NCI-H2081 (cell line): ENCODE measurements around the gene DPF1.
"Not testable (repeated sequence)": the region's sequence is repeated elsewhere in the genome, so short reads cannot be mapped to it uniquely, and the experiment has no call there.

Source experiments
- DNase-seq, 2 experiments: peaks; one replicate each; lab custom pipeline; 2025; lab: John Stamatoyannopoulos, UW

The DPF1 gene

GRCh38 chr19:38250821-38251563 is 27.0 kb upstream of the DPF1 start:
- no peak for DNase-seq

- DNase-seq, result no peak
Measured at GRCh38 chr19:38250428-38250820, 26.4 kb upstream of the DPF1 start.

GRCh38 chr19:38248421-38248820 is 24.4 kb upstream of the DPF1 start:
- DNase-seq, result no peak

- no peak for DNase-seq
Measured at GRCh38 chr19:38247734-38248268, 23.8 kb upstream of the DPF1 start.

- no peak for DNase-seq
Measured at GRCh38 chr19:38247126-38247525, 23.1 kb upstream of the DPF1 start.

- DNase-seq, result no peak
Measured at GRCh38 chr19:38245826-38246498, 21.9 kb upstream of the DPF1 start.

- no peak for DNase-seq
Measured at GRCh38 chr19:38243279-38243673, 19.3 kb upstream of the DPF1 start.

GRCh38 chr19:38239816-38240215 is 15.8 kb upstream of the DPF1 start:
- no peak for DNase-seq

- DNase-seq, result no peak
Measured at GRCh38 chr19:38234615-38235014, 10.6 kb upstream of the DPF1 start.

- peak; percentile 56 to 58 for DNase-seq
Measured at GRCh38 chr19:38233740-38234251, 9.8 kb upstream of the DPF1 start.

GRCh38 chr19:38231918-38232317 is 7.9 kb upstream of the DPF1 start:
- DNase-seq, result no peak

- not testable (repeated sequence) for DNase-seq
Measured at GRCh38 chr19:38230506-38231133, 6.6 kb upstream of the DPF1 start.

- DNase-seq, result peak; percentile 69 to 76
Measured at GRCh38 chr19:38229585-38230073, 5.6 kb upstream of the DPF1 start.

GRCh38 chr19:38228491-38229439 is 4.7 kb upstream of the DPF1 start:
- DNase-seq, result no peak

GRCh38 chr19:38228005-38228377 is 4.0 kb upstream of the DPF1 start:
- no peak for DNase-seq

GRCh38 chr19:38227287-38228004 is 3.4 kb upstream of the DPF1 start:
- DNase-seq, result no peak

GRCh38 chr19:38224863-38225218 is 819 bp upstream of the DPF1 start:
- DNase-seq, result not testable (repeated sequence)

GRCh38 chr19:38223617-38224013 is 407 bp downstream of the DPF1 start:
- DNase-seq, result no peak

- no peak for DNase-seq
Measured at GRCh38 chr19:38223119-38223523, 901 bp downstream of the DPF1 start.

GRCh38 chr19:38221919-38222830 is 1.8 kb downstream of the DPF1 start:
- DNase-seq, result no peak
